Spleen (tissue), 11 donors: ENCODE measurements around the gene TNFSF18. TPM values are rescaled to one million over a fixed set of nuclear protein-coding genes. Genes with fewer than 3 reads are reported as not detected.

Experiments
- DNase-seq: peaks from one replicate; pipeline ENCODE4 v3.0.0-alpha.2; 2020
- H3K27ac ChIP-seq, 8 donors: fragments of 200-600 bp; sonication (generic) in 7 of 8; 1 replicate in 4 of 8; 2 replicates in 4 of 8; pipeline versions ENCODE4 v1.5.0 to v1.8.0; 2016 to 2021; ENCODE audit warnings: inconsistent platforms in 4 of 8, mild to moderate bottlenecking in 4 of 8, moderate library complexity in 1 of 8
- H3K27me3 ChIP-seq, 7 donors: fragments of 200-600 bp; sonication (generic) in 6 of 7; replicated peaks in 1 of 7; 1 replicate in 4 of 7; 2 replicates in 3 of 7; pipeline versions ENCODE4 v1.5.0 to v1.8.0; 2016 to 2021; ENCODE audit warnings: inconsistent platforms in 3 of 7, mild to moderate bottlenecking in 1 of 7
- H3K36me3 ChIP-seq, 6 donors: fragments of 200-600 bp; sonication (generic) in 5 of 6; 1 replicate in 4 of 6; 2 replicates in 2 of 6; pipeline versions ENCODE4 v1.5.0 to v1.8.0; 2016 to 2021; ENCODE audit warnings: inconsistent platforms in 2 of 6
- H3K4me1 ChIP-seq, 6 donors: fragments of 200-600 bp; sonication (generic) in 5 of 6; 1 replicate in 3 of 6; 2 replicates in 3 of 6; pipeline versions ENCODE4 v1.5.0 to v1.8.0; 2016 to 2021; ENCODE audit warnings: inconsistent platforms in 3 of 6
- H3K4me3 ChIP-seq, 8 donors: fragments of 200-600 bp; sonication (generic) in 7 of 8; 1 replicate in 4 of 8; 2 replicates in 4 of 8; pipeline versions ENCODE4 v1.5.0 to v1.8.0; 2016 to 2021; ENCODE audit warnings: inconsistent platforms in 4 of 8, mild to moderate bottlenecking in 4 of 8, moderate library complexity in 2 of 8
- H3K9me3 ChIP-seq, 8 donors: fragments of 200-600 bp; sonication (generic) in 7 of 8; 1 replicate in 4 of 8; 2 replicates in 4 of 8; pipeline versions ENCODE4 v1.5.0 to v1.8.0; 2016 to 2021; ENCODE audit warnings: inconsistent platforms in 4 of 8
- POLR2A ChIP-seq, 3 donors: fragments of 450-650 bp; IDR thresholded peaks; one replicate each; pipeline ENCODE4 v1.5.1; 2017; ENCODE audit warnings: antibody characterized with exemption in 3 of 3, mild to moderate bottlenecking in 1 of 3
- POLR2AphosphoS5 ChIP-seq, 3 donors: sonication (generic); formaldehyde crosslinking; IDR thresholded peaks; one replicate each; pipeline ENCODE4 v1.5.1; 2017; ENCODE audit warnings: antibody characterized with exemption in 3 of 3
- WGBS, 5 donors: extraction: QIAGEN DNeasy Blood & Tissue Kit in 3 of 5; methylation state at CpG; one replicate each; pipeline versions ENCODE4 v1.1.5 to v1.1.7; 2013 to 2018; 5-methylcytosine and 5-hydroxymethylcytosine counted together
- intact Hi-C: fragments of 100-400 bp; cut with DNase I; formaldehyde crosslinking; loops from one replicate; pipeline ENCODE4 v1.15.0; 2023; ENCODE audit warnings: low total_unique reads
- polyA plus RNA-seq, 3 donors: library from polyadenylated mRNA; stranded (reverse); fragments of 200-250 nt; gene quantifications; one replicate each; pipeline ENCODE4 v1.2.1, GENCODE V29; 2013
- total RNA-seq, 7 donors: library from RNA; depleted of rRNA in 3 of 7; stranded (reverse); fragments of >200 nt in 3 of 7; fragmentation: NEBNext Ultra II Directional in 4 of 7; extraction: Animal tissue kit (Norgen Biotek cat#: 25700) in 4 of 7; gene quantifications; one replicate each; pipeline versions ENCODE4 v1.1.0 to v1.2.1, GENCODE V29; 2016 to 2021
- TF ChIP-seq, protein P1 (sequence below), 11 experiments: fragments of 200-600 bp in 7 of 11; fragments of 450-650 bp in 4 of 11; sonication (generic) in 4 of 11; IDR thresholded peaks in 8 of 11; conservative IDR thresholded peaks in 3 of 11; 1 replicate in 7 of 11; 2 replicates in 4 of 11; pipeline versions ENCODE4 v1.4.0 to v1.8.0; 2016 to 2021; ENCODE audit warnings: antibody characterized with exemption in 11 of 11, inconsistent platforms in 4 of 11, mild to moderate bottlenecking in 1 of 11
- donor health status: healthy with polysubstance abuse.
- donor health status: DM: no; HTN: no; CAD: no; lungs with moderate emphysema.
- donor health status: DM: no; HTN: no; CAD: no.
- donor health status: Bipolar disorder and iron deficiency.
- donor health status: healthy.
- donor health status: DM: no; HTN: no; CAD: no.
- donor health status: DM: yes; HTN: yes; CAD: no.

TNFSF18 gene
- total and polyA plus RNA-seq, 10 donors: 0.13 to 0.42 (median 0.25) TPM; not detected in 6

DNA sequence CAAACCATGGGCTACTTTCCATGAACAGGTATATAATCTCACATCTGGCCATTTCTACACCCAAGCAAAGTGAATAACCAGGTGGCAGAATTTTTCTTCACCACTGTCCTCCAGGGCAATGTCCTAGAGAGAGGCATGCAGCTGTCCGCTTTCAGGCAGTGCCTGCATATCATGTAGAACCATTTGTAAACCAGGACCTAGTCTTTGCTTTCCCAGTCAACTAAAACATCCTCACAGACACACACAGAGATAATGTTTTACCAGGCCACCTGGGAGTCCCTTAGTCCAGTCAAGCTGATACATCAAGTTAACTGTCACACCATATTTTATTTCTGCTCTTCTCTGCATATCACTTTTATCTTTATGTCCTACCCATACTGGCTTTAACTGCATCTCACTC is 26.2 kb downstream of the TNFSF18 start:
- Histone ChIP-seq H3K9me3 (peaks cover 0 to 9% (median 0%) of the 10 kb centered on the region in 8 donors), H3K27me3 (no peaks in the 10 kb centered on the region), H3K36me3 (no peaks in the 10 kb centered on the region), H3K4me1 (peaks cover 0 to 17% (median 5%) of the 10 kb centered on the region in 6 donors), H3K27ac (no peak overlapping the region), H3K4me3 (no peak overlapping the region)
- intact Hi-C loops: no loop called here
- no peak for DNase-seq
- WGBS, 5 donors: 88 to 97% (median 91%) methylated on average over 1 of the region's 1 CpG
- TF ChIP-seq, protein P1, sequence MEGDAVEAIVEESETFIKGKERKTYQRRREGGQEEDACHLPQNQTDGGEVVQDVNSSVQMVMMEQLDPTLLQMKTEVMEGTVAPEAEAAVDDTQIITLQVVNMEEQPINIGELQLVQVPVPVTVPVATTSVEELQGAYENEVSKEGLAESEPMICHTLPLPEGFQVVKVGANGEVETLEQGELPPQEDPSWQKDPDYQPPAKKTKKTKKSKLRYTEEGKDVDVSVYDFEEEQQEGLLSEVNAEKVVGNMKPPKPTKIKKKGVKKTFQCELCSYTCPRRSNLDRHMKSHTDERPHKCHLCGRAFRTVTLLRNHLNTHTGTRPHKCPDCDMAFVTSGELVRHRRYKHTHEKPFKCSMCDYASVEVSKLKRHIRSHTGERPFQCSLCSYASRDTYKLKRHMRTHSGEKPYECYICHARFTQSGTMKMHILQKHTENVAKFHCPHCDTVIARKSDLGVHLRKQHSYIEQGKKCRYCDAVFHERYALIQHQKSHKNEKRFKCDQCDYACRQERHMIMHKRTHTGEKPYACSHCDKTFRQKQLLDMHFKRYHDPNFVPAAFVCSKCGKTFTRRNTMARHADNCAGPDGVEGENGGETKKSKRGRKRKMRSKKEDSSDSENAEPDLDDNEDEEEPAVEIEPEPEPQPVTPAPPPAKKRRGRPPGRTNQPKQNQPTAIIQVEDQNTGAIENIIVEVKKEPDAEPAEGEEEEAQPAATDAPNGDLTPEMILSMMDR (IDR thresholded peaks at IDR 0.05 in 8 of 11, conservative IDR thresholded peaks at IDR 0.05 in 3 of 11): no peak
- TF ChIP-seq POLR2AphosphoS5 (IDR thresholded peaks at IDR 0.05): no peak
- TF ChIP-seq POLR2A (IDR thresholded peaks at IDR 0.05): no peak

DNA sequence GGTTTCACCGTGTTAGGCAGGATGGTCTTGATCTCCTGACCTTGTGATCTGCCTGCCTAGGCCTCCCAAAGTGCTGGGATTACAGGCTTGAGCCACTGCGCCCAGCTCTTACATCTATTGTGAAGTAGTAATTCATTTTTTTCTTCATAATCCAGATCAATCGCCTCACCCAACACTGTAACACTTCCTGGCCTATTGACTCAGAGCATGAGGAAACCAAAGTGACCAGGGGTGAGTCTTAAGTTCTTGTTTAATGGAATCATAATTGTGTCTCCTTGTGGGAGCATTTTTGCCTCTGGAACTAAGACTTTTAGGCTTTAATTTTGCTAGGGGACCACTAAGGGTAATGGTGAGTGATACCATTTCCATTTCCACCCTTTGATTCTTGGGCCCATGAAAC is 27.4 kb downstream of the TNFSF18 start:
- DNase-seq: no peak

DNA sequence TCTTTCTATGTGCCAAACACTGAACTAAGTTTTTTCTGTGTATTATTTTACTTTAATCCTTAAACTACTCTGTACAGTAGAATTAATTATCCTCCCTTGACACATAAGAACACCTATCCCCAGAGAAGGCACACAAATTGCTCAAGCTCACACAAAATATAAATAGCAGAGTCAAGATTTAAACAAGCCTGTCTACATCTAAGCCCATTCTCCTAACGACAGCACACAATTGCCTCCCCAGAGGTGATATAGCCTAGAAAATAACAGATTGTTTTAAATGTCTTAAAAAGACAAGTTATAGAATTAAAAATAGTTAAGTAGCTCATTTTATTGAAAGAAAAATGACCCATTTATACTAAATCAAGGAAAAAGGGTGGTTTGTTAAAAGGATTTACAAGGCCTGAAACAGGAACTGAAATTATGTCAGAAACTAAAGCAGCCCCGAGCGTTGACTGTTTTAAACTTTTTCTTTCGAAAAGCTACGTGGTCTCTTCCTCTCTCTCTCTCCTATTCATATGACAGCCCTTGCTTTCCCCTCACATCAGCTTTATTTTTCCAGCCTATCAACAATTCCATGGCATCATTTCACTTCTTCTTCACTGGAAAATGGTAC is 30.5 kb downstream of the TNFSF18 start:
- H3K4me1 ChIP-seq: peaks cover 5 to 60% (median 26%) of the 10 kb centered on the region in 6 donors
- TF ChIP-seq, protein P1 (IDR thresholded peaks at IDR 0.05 in 8 of 11, conservative IDR thresholded peaks at IDR 0.05 in 3 of 11): no peak
- TF ChIP-seq POLR2A (IDR thresholded peaks at IDR 0.05): no peak
- no peak for DNase-seq
- H3K27ac ChIP-seq: peak overlapping the region; percentile 6 to 83 (median 62)
- intact Hi-C loops: no loop called here
- WGBS, 5 donors: 37 to 57% (median 50%) methylated on average over 5 of the region's 5 CpGs
- H3K27me3 ChIP-seq: no peaks in the 10 kb centered on the region
- H3K9me3 ChIP-seq: peaks cover 0 to 4% (median 0%) of the 10 kb centered on the region in 8 donors
- H3K4me3 ChIP-seq: no peak overlapping the region
- H3K36me3 ChIP-seq: no peaks in the 10 kb centered on the region

More for the DNA sequence above, 27.4 kb downstream of the TNFSF18 start:
- Histone ChIP-seq H3K27me3 (no peaks in the 10 kb centered on the region), H3K4me1 (peaks cover 0 to 29% (median 7%) of the 10 kb centered on the region in 6 donors), H3K4me3 (no peak overlapping the region), H3K9me3 (peaks cover 0 to 9% (median 0%) of the 10 kb centered on the region in 8 donors), H3K36me3 (no peaks in the 10 kb centered on the region), H3K27ac (no peak overlapping the region)
- WGBS, 5 donors: 82 to 94% (median 88%) methylated on average over 3 of the region's 3 CpGs
- TF ChIP-seq POLR2AphosphoS5 (IDR thresholded peaks at IDR 0.05): no peak
- intact Hi-C loops: no loop called here

DNA sequence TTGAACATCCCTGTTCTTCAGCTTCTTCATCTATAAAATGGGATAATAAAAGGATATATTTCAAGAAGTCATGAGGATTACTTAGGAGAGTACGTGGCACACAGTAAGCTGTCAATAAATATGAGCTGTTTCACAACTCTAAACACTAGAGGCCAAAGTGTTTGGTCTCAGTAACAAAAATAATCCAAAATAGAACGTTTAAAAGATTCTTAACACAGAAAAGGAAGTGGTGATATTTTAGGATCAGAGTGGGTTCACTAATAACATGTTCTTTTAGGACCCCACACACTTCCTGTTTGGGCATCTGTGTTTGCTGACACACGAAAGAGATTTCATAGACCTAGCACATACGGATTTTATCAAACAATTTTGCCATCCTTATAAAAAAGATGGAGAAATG is 32.9 kb downstream of the TNFSF18 start:
- 5 to 10% (median 9%) methylated on average over 4 of the region's 4 CpGs for WGBS, 5 donors
- no peaks in the 10 kb centered on the region for H3K36me3 ChIP-seq

More for the DNA sequence above, 32.9 kb downstream of the TNFSF18 start:
- peak overlapping the region in 3 of 8 donors; percentile 19 to 83 (median 75) for H3K27ac ChIP-seq
- no peaks in the 10 kb centered on the region for H3K27me3 ChIP-seq
- no peaks in the 10 kb centered on the region for H3K9me3 ChIP-seq
- H3K4me1 ChIP-seq: peaks cover 8 to 66% (median 29%) of the 10 kb centered on the region in 6 donors
- intact Hi-C loops: no loop called here
- TF ChIP-seq POLR2AphosphoS5 (IDR thresholded peaks at IDR 0.05) (no peak), POLR2A (IDR thresholded peaks at IDR 0.05) (no peak)
- TF ChIP-seq, protein P1 (IDR thresholded peaks at IDR 0.05 in 8 of 11, conservative IDR thresholded peaks at IDR 0.05 in 3 of 11): no peak
- no peak overlapping the region for H3K4me3 ChIP-seq
- DNase-seq: no peak
